Skeletal muscle cell (primary cell): ENCODE results near the gene LTBP1.
"Not testable (repeated sequence)": the region's sequence is repeated elsewhere in the genome, so short reads cannot be mapped to it uniquely, and the experiment has no call there.

Experiments used
- DNase-seq: peaks from one replicate; pipeline ENCODE4 v3.0.0-alpha.2; 2010; ENCODE audit warnings: low read depth
- H3K4me3 ChIP-seq: 2 replicates; pipeline ENCODE4 v1.5.1; 2011; ENCODE audit warnings: low read depth, mild to moderate bottlenecking, control low read depth, low read length, moderate library complexity

The LTBP1 gene

GRCh38 chr2:33023728-33024500 lies 77.2 kb downstream of the LTBP1 start:
- no peak overlapping the region for H3K4me3 ChIP-seq
- DNase-seq = no peak

GRCh38 chr2:33024758-33025157 lies 78.0 kb downstream of the LTBP1 start:
- no peak for DNase-seq
- H3K4me3 ChIP-seq = no peak overlapping the region

- no peak overlapping the region for H3K4me3 ChIP-seq
- DNase-seq = no peak
These were observed 82.7 kb downstream of the LTBP1 start for GRCh38 chr2:33029459-33029858.

GRCh38 chr2:33029926-33030325 lies 83.2 kb downstream of the LTBP1 start:
- no peak overlapping the region for H3K4me3 ChIP-seq
- no peak for DNase-seq

DNA sequence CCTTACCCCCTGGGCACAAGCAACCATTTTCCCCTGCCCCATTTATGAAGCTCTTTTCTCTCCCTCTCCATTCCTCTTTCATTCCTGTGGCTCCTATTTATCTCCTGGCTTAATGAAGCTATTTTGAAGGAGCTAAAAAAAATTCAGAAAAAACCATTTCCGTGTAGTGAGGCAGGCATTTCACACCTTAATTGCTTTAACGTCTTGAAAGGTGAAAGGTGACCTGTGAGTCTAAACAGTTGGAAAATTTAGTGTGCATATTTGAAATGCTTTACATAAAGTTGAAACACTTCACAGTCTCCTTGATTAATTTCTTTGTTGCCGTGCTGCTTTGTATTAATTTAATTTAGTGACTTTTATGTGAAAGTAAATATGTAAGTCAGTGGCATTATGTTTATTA lies 83.6 kb downstream of the LTBP1 start:
- no peak overlapping the region for H3K4me3 ChIP-seq
- no peak for DNase-seq

DNA sequence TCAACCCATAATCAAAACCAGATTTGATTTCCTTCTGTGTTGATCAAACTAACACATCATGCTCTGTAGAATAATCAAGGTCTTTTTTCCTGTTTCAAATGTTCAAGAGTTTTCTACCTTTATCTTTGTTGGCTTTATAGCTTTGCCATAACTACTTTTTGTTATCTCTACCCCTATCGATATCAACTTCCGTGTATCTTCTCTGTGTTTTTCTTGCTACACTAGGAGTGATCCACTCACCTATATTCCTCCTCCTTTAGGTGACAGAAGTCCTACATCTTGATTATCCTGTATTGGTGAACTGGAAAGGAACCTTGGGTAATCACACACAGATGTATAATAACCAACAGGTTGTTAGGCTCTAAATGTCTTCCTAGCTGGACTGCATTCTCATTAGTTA lies 85.5 kb downstream of the LTBP1 start:
- DNase-seq = no peak
- no peak overlapping the region for H3K4me3 ChIP-seq

DNA sequence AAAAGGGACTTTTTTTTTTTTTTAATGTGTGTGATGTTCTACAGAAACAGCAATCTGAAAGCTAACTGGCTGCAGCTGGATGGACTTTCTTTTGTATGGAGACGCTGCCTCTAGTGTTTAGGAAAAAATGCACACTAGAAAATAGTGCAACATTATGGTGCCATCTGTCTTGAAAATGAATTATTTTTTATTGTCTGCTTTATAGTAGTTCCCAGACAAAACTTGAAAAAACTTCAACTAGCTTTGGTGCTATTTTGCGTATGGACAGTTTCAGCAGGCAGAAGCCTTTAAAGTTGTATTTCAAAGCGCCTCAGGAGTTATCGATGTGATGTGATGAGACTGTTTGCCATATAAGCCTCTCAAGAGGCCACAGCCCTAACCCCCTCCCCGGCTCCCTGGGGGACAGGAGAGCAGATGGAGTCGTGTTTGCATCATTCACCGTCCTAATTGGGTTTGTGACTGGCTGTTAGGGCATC lies 86.9 kb downstream of the LTBP1 start:
- peak overlapping the region; percentile 26 for H3K4me3 ChIP-seq
- no peak for DNase-seq

GRCh38 chr2:33034784-33035183 lies 88.0 kb downstream of the LTBP1 start:
- H3K4me3 ChIP-seq = no peak overlapping the region
- no peak for DNase-seq

GRCh38 chr2:33038230-33038629 lies 91.5 kb downstream of the LTBP1 start:
- no peak overlapping the region for H3K4me3 ChIP-seq
- no peak for DNase-seq

DNA sequence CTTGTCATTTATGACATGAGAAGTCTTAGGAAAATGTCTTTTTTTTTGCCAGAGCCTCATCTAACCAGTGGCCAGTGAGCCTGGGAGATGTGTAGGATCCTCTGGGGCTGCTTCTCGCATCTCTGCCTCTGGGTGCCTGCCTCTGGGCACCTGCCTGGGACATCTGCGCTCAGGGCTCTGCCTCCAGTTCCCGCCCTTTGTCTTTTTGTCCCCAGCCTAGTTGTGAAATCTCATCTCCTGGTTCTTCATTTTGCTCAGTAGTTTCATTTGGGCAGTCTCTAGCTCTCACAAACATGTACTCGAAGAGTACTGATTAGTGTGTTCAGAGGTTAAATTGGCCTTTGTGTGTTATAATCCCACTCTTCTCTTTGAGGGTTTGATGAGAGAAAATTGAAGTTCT lies 92.0 kb downstream of the LTBP1 start:
- DNase-seq = no peak
- H3K4me3 ChIP-seq = no peak overlapping the region

DNA sequence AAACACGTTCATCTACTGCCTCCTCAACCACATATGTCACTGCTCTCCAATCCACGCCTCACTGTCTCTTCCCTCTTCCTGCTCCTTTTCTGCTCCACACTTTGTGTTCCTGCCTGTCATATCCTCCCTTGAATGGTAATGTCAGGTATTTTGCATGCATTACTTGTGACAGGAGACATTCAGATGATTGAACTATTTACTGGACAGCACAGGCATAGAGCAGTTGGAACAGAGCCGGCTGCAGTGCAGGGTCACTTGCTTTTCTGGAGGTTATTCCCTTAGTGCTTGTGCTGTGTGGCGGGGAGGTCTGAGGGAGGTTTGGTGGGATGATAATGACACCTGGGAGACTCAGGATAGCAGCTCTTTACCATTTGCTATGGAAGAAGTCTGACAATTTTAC lies 93.8 kb downstream of the LTBP1 start:
- no peak for DNase-seq
- no peak overlapping the region for H3K4me3 ChIP-seq

GRCh38 chr2:33042265-33042664 lies 95.5 kb downstream of the LTBP1 start:
- H3K4me3 ChIP-seq = no peak overlapping the region
- no peak for DNase-seq

GRCh38 chr2:33042819-33043218 lies 96.1 kb downstream of the LTBP1 start:
- no peak for DNase-seq
- no peak overlapping the region for H3K4me3 ChIP-seq

DNA sequence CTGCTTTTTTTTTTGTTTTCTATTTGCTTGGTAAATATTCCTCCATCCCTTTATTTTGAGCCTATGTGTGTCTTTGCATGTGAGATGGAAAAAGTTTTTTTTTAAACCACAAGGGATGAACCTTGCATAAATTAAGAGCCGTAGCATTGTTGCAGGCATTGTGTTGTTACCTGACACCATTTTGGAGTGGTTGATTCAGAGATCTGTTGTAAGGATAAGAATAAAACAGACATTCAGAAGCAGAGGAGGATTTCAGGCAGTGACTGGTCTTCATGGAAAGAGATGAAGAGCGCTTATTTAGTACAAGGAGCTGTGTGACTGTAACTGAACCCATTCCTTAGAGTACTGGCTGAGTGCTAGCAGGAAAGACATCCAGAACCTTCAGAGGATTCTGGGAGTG lies 101.2 kb downstream of the LTBP1 start:
- no peak overlapping the region for H3K4me3 ChIP-seq
- no peak for DNase-seq

- H3K4me3 ChIP-seq = no peak overlapping the region
- DNase-seq = peak; percentile 72
These were observed 105.0 kb downstream of the LTBP1 start for GRCh38 chr2:33051586-33052360.

GRCh38 chr2:33052361-33052735 lies 105.6 kb downstream of the LTBP1 start:
- no peak for DNase-seq
- H3K4me3 ChIP-seq = no peak overlapping the region

DNA sequence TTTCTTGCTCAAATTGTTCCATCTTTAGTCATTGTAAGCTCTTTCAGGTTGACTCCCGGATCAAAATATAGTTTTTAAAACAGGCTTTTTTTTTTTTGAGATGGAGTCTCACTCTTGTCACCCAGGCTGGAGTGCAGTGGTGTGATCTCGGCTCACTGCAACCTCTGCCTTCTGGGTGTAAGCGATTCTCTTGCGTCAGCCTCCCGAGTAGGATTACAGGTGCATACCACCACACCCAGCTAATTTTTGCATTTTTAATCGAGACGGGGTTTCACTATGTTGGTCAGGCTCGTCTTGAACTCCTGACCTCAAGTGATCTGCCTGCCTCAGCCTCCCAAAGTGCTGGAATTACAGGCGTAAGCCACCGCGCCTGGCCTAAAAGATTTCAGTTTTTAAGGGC lies 106.0 kb downstream of the LTBP1 start:
- H3K4me3 ChIP-seq, DNase-seq: not testable (repeated sequence)

GRCh38 chr2:33056170-33056569 lies 109.4 kb downstream of the LTBP1 start:
- no peak overlapping the region for H3K4me3 ChIP-seq
- DNase-seq = no peak

DNA sequence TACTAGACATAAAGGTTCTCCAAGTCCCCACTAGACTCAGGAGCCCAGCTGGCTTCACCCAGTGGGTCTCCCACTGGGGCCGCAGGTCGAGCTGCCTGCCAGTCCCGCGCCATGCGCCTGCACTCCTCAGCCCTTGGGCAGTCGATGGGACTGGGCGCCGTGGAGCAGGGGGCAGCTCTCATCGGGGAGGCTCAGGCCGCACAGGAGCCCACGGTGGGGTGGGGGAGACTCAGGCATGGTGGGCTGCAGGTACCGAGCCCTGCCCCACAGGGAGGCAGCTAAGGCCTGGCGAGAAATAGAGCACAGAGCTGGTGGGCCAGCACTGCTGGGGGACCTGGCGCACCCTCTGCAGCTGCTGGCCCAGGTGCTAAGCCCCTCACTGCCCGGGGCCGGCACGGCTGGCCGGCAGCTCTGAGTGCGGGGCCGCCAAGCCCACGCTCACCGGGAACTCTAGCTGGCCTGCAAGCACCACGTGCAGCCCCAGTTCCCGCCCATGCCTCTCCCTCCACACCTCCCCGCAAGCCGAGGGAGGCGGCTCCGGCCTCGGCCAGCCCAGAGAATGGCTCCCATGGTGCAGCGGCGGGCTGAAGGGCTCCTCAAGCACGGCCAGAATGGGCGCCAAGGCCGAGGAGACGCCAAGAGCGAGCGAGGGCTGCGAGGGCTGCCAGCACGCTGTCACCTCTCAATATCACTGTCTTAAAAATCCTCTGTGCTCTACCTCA lies 110.7 kb downstream of the LTBP1 start:
- not testable (repeated sequence) for DNase-seq, H3K4me3 ChIP-seq

GRCh38 chr2:33058716-33059470 lies 112.1 kb downstream of the LTBP1 start:
- H3K4me3 ChIP-seq = no peak overlapping the region
- DNase-seq = no peak
